K562 (cell line): ENCODE results near the gene MERTK. TPM values are rescaled to one million over a fixed set of nuclear protein-coding genes. Genes with fewer than 3 reads are reported as not detected.

ENCODE experiments used
- CREB1 ChIP-seq, 2 experiments: sonication (generic) in 1 of 2; formaldehyde crosslinking in 1 of 2; IDR thresholded peaks; 2 replicates each; pipeline versions ENCODE4 v1.6.1 to v1.8.0; 2012 to 2022; ENCODE audit warnings: inconsistent platforms in 1 of 2, mild to moderate bottlenecking in 1 of 2, missing genetic modification reagents in 1 of 2, moderate library complexity in 1 of 2
- E2F5 ChIP-seq: sonication (generic); formaldehyde crosslinking; IDR thresholded peaks from 2 replicates; pipeline ENCODE4 v1.8.0; 2022; ENCODE audit warnings: mild to moderate bottlenecking, missing genetic modification reagents
- E2F6 ChIP-seq, 2 experiments: IDR thresholded peaks; 2 replicates each; pipeline ENCODE4 v1.6.1; 2011; ENCODE audit warnings: borderline replicate concordance in 1 of 2, control low read depth in 1 of 2, low read depth in 1 of 2, low read length in 1 of 2, mild to moderate bottlenecking in 1 of 2, mixed read lengths in 1 of 2, moderate library complexity in 1 of 2; ENCODE audit not compliant: insufficient read depth in 1 of 2, insufficient read length in 1 of 2, poor library complexity in 1 of 2, severe bottlenecking in 1 of 2; ENCODE audit errors: extremely low read depth in 1 of 2
- MEIS2 ChIP-seq: fragments of 450-650 bp; IDR thresholded peaks from 2 replicates; pipeline ENCODE4 v1.6.1; 2014; ENCODE audit warnings: mild to moderate bottlenecking; ENCODE audit not compliant: partially characterized antibody
- MYC ChIP-seq, 2 experiments: fragments of 250-450 bp in 1 of 2; sonication (Bioruptor Pico) in 1 of 2; IDR thresholded peaks; 2 replicates each; pipeline versions ENCODE4 v1.5.1 to v1.6.1; 2012 to 2021; ENCODE audit warnings: low read depth in 2 of 2, borderline replicate concordance in 1 of 2, improper control_type of control experiment in 1 of 2, low read length in 1 of 2, mild to moderate bottlenecking in 1 of 2, moderate library complexity in 1 of 2
- POU5F1 ChIP-seq: fragments of 150-350 bp; IDR thresholded peaks from 2 replicates; pipeline ENCODE4 v1.6.1; 2014; ENCODE audit warnings: borderline replicate concordance, low read length, low read depth, mild to moderate bottlenecking; ENCODE audit not compliant: partially characterized antibody
- SAFB ChIP-seq: fragments of 200-400 bp; formaldehyde crosslinking; IDR thresholded peaks from 2 replicates; pipeline ENCODE4 v1.6.1; 2017; ENCODE audit warnings: low read depth, low read length, borderline replicate concordance
- SIX5 ChIP-seq, 2 experiments: IDR thresholded peaks; 2 replicates each; pipeline ENCODE4 v1.6.1; 2011; ENCODE audit warnings: low read length in 2 of 2, borderline replicate concordance in 1 of 2, low read depth in 1 of 2, mild to moderate bottlenecking in 1 of 2, moderate library complexity in 1 of 2; ENCODE audit not compliant: insufficient read depth in 1 of 2
- SNIP1 ChIP-seq: fragments of 450-650 bp; IDR thresholded peaks from 2 replicates; pipeline ENCODE4 v1.7.1; 2017; ENCODE audit warnings: low read depth, mild to moderate bottlenecking
- SRSF3 ChIP-seq: fragments of 200-400 bp; formaldehyde crosslinking; IDR thresholded peaks from 2 replicates; pipeline ENCODE4 v1.6.1; 2016; ENCODE audit warnings: mild to moderate bottlenecking, low read length, moderate library complexity; ENCODE audit not compliant: insufficient read depth
- TEAD4 ChIP-seq, 2 experiments: sonication (generic) in 1 of 2; formaldehyde crosslinking in 1 of 2; IDR thresholded peaks; 2 replicates each; pipeline versions ENCODE4 v1.6.1 to v1.8.0; 2012 to 2022; ENCODE audit warnings: borderline replicate concordance in 1 of 2, inconsistent platforms in 1 of 2, low read length in 1 of 2, mild to moderate bottlenecking in 1 of 2, missing genetic modification reagents in 1 of 2
- THRB ChIP-seq: fragments of 450-650 bp; formaldehyde crosslinking; conservative IDR thresholded peaks from 2 replicates; pipeline ENCODE4 v1.4.0; 2022; ENCODE audit warnings: mild to moderate bottlenecking, missing genetic modification characterization
- ZBTB11 ChIP-seq, 3 experiments: fragments of 200-800 bp in 1 of 3; fragments of 250-450 bp in 1 of 3; fragments of 450-650 bp in 1 of 3; sonication (Bioruptor Pico) in 1 of 3; sonication (Bioruptor generic) in 1 of 3; formaldehyde crosslinking in 1 of 3; IDR thresholded peaks; 2 replicates each; pipeline versions ENCODE4 v1.6.1 to v1.8.0; 2016 to 2022; ENCODE audit warnings: mild to moderate bottlenecking in 2 of 3, missing genetic modification characterization in 2 of 3, missing compliant biosample characterization in 1 of 3, moderate library complexity in 1 of 3
- ZFPM2 ChIP-seq: fragments of 250-450 bp; sonication (Bioruptor Pico); IDR thresholded peaks from 2 replicates; pipeline ENCODE4 v1.5.1; 2022; ENCODE audit warnings: mild to moderate bottlenecking
- ZNF174 ChIP-seq: fragments of 250-450 bp; sonication (Bioruptor Pico); IDR thresholded peaks from 2 replicates; pipeline ENCODE4 v1.4.0; 2020; ENCODE audit warnings: mild to moderate bottlenecking
- ZNF197 ChIP-seq: fragments of 200-800 bp; sonication (Bioruptor generic); IDR thresholded peaks from 2 replicates; pipeline ENCODE4 v1.6.1; 2016; ENCODE audit warnings: low read depth, missing genetic modification characterization, missing compliant biosample characterization
- polyA plus RNA-seq, 8 experiments: library from polyadenylated mRNA; depleted of rRNA in 4 of 8; stranded (reverse) in 5 of 8; unstranded in 3 of 8; fragments of >200 nt; fragmentation: Nextera tagmentation in 2 of 8; fragmentation: Illumina TruSeq in 1 of 8; extraction: Ambion mirVana in 2 of 8; extraction: Trizol in 1 of 8; gene quantifications; 2 replicates each; pipeline versions ENCODE4 v1.2.1 to v1.2.3, GENCODE V29; 2011 to 2014; ENCODE audit warnings: inconsistent platforms in 1 of 8, missing spikeins in 1 of 8
- total RNA-seq, 7 experiments: library from RNA; depleted of rRNA in 6 of 7; stranded (reverse); fragments of >200 nt in 6 of 7; fragmentation: Illumina TruSeq in 2 of 7; extraction: Trizol in 2 of 7; gene quantifications; 2 replicates each; pipeline versions ENCODE4 v1.2.1 to v1.2.3, GENCODE V29; 2011 to 2021; ENCODE audit warnings: low replicate concordance in 1 of 7

The MERTK gene
- total and polyA plus RNA-seq, 9 of the 15 experiments (the other 6 are each of a cell fraction or from before 2014, with no cell fraction given), result 0.23 to 1.6 (median 0.74) TPM

GRCh38 chr2:112055730-112056625, 157.6 kb downstream of the MERTK start (continued):
- TF ChIP-seq TEAD4 (IDR thresholded peaks at IDR 0.05; ENCODE audit: low read length) (0 out of 2 replicates have a peak, but pooled peaks have one; percentile 13), TEAD4 (CRISPR knock-in tag; IDR thresholded peaks at IDR 0.05; ENCODE audit: borderline replicate concordance) (no peak), THRB (CRISPR knock-in tag) (0 out of 2 replicates have a peak, but pooled peaks have one; percentile 36), E2F5 (CRISPR knock-in tag) (no peak), ZNF197 (CRISPR knock-in tag) (no peak), SIX5 (IDR thresholded peaks at IDR 0.05; ENCODE audit: borderline replicate concordance in 1 of 2, insufficient read depth in 1 of 2, low read depth in 1 of 2, low read length in 2 of 2) (no peak), ZNF174 (CRISPR knock-in tag) (no peak), MYC (IDR thresholded peaks at IDR 0.05; ENCODE audit: low read depth, low read length) (0 out of 2 replicates have a peak, but pooled peaks have one; percentile 12), MYC (CRISPR knock-in tag; IDR thresholded peaks at IDR 0.05; ENCODE audit: borderline replicate concordance, low read depth) (no peak), CREB1 (IDR thresholded peaks at IDR 0.05) (0 out of 2 replicates have a peak, but pooled peaks have one; percentile 7), CREB1 (CRISPR knock-in tag; IDR thresholded peaks at IDR 0.05) (no peak), MEIS2 (no peak), ZFPM2 (CRISPR knock-in tag) (no peak), POU5F1 (no peak), SAFB (no peak), SNIP1 (no peak), E2F6 (IDR thresholded peaks at IDR 0.05; ENCODE audit: borderline replicate concordance in 1 of 2, extremely low read depth in 1 of 2, insufficient read depth in 1 of 2, insufficient read length in 1 of 2, low read depth in 1 of 2, low read length in 1 of 2, poor library complexity in 1 of 2, severe bottlenecking in 1 of 2) (no peak), SRSF3 (no peak), ZBTB11 (CRISPR knock-in tag; IDR thresholded peaks at IDR 0.05) (0 out of 6 replicates have a peak, but pooled peaks of 1 of the 3 experiments have one; percentile 7)
